Testis (tissue), 2 donors: ENCODE results near the gene SIK3.

Source experiments
- POLR2A ChIP-seq: fragments of 450-650 bp; IDR thresholded peaks from one replicate; pipeline ENCODE4 v1.6.1; 2017; ENCODE audit warnings: antibody characterized with exemption, mild to moderate bottlenecking, moderate library complexity
- TF ChIP-seq, protein P1 (sequence below), 3 experiments: fragments of 450-650 bp in 2 of 3; fragments of 200-600 bp in 1 of 3; sonication (generic) in 1 of 3; IDR thresholded peaks; one replicate each; pipeline ENCODE4 v1.5.1; 2016 to 2019; ENCODE audit warnings: antibody characterized with exemption in 3 of 3, mild to moderate bottlenecking in 2 of 3, moderate library complexity in 1 of 3

DNA sequence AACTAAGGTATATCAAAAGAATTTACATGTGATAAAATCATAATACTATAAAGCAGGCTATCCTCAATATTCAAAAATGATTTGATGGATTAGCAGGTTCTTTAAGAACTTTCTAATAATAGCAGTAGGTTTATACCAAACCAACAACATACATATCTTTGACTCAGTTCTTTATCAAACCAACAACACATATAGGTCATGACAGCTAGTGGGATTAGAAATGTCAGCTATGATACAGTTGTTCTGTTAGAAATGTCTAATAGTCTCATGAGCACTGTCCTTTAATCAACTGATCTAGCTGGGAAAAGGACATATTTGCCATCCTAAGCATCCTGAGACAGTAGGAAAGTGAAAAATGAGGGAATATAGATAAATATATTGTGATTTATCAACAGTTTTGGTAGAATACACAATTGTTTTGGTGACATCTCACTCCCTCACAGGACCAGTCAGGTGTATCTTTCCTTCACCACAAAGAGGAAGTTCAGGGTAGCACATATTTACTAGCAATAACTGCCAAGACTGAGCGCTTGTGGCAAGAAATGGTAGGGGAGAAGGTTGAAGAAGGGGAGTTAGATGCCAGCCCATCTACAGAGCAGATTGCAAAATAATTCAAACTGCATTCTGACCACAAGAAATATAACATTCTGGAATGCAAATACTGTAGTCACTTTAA is 170.0 kb downstream of the SIK3 start:
- TF ChIP-seq, protein P1, sequence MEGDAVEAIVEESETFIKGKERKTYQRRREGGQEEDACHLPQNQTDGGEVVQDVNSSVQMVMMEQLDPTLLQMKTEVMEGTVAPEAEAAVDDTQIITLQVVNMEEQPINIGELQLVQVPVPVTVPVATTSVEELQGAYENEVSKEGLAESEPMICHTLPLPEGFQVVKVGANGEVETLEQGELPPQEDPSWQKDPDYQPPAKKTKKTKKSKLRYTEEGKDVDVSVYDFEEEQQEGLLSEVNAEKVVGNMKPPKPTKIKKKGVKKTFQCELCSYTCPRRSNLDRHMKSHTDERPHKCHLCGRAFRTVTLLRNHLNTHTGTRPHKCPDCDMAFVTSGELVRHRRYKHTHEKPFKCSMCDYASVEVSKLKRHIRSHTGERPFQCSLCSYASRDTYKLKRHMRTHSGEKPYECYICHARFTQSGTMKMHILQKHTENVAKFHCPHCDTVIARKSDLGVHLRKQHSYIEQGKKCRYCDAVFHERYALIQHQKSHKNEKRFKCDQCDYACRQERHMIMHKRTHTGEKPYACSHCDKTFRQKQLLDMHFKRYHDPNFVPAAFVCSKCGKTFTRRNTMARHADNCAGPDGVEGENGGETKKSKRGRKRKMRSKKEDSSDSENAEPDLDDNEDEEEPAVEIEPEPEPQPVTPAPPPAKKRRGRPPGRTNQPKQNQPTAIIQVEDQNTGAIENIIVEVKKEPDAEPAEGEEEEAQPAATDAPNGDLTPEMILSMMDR (IDR thresholded peaks at IDR 0.05) = no peak
- TF ChIP-seq POLR2A = no peak
